Prostate gland (tissue), 2 donors: ENCODE results near the gene FAM184B. TPM values are rescaled to one million over a fixed set of nuclear protein-coding genes. Genes with fewer than 3 reads are reported as not detected.

Source experiments
- DNase-seq: peaks from one replicate; pipeline ENCODE4 v3.0.0-alpha.2; 2019; ENCODE audit warnings: low spot score
- H3K27ac ChIP-seq, 2 donors: fragments of 200-600 bp; sonication (generic); 2 replicates each; pipeline ENCODE4 v1.5.1; 2017 to 2019
- H3K27me3 ChIP-seq: fragments of 200-600 bp; sonication (generic); replicated peaks from 2 replicates; pipeline ENCODE4 v1.5.1; 2019; ENCODE audit not compliant: insufficient read depth
- H3K36me3 ChIP-seq, 2 donors: fragments of 200-600 bp; sonication (generic); 1 replicate in 1 of 2; 2 replicates in 1 of 2; pipeline versions ENCODE4 v1.5.1 to v1.8.1; 2017 to 2019
- H3K4me1 ChIP-seq: fragments of 200-600 bp; sonication (generic); replicated peaks from 2 replicates; pipeline ENCODE4 v1.5.1; 2019
- H3K4me3 ChIP-seq, 2 donors: fragments of 200-600 bp; sonication (generic); 2 replicates each; pipeline ENCODE4 v1.5.1; 2017 to 2019
- H3K9me3 ChIP-seq: fragments of 200-600 bp; sonication (generic); 2 replicates; pipeline ENCODE4 v1.5.1; 2017
- CTCF ChIP-seq, 4 experiments: fragments of 200-600 bp in 2 of 4; fragments of 450-650 bp in 2 of 4; sonication (generic) in 2 of 4; IDR thresholded peaks; 1 replicate in 3 of 4; 2 replicates in 1 of 4; pipeline ENCODE4 v1.5.1; 2016 to 2019; ENCODE audit warnings: antibody characterized with exemption in 4 of 4, mild to moderate bottlenecking in 2 of 4, moderate library complexity in 2 of 4
- POLR2A ChIP-seq: fragments of 450-650 bp; IDR thresholded peaks from one replicate; pipeline ENCODE4 v1.6.1; 2016; ENCODE audit warnings: antibody characterized with exemption, mild to moderate bottlenecking
- POLR2AphosphoS5 ChIP-seq: sonication (generic); formaldehyde crosslinking; IDR thresholded peaks from one replicate; pipeline ENCODE4 v1.6.1; 2017; ENCODE audit warnings: antibody characterized with exemption
- WGBS: methylation state at CpG from one replicate; pipeline ENCODE4 v1.1.5; 2018; 5-methylcytosine and 5-hydroxymethylcytosine counted together
- intact Hi-C: fragments of 100-400 bp; cut with DNase I; formaldehyde crosslinking; loops from one replicate; pipeline ENCODE4 v1.14.2; 2022
- total RNA-seq, 2 donors: library from RNA; depleted of rRNA; stranded (reverse); fragments of >200 nt; gene quantifications; one replicate each; pipeline ENCODE4 v1.1.0, GENCODE V29; 2016

Gene FAM184B
- total RNA-seq, 2 donors from 2014 or later, result 0.09 to 0.34 TPM

- TF ChIP-seq POLR2A (no peak), POLR2AphosphoS5 (no peak), CTCF (IDR thresholded peaks at IDR 0.05) (no peak)
- DNase-seq, result no peak
- Histone ChIP-seq H3K36me3 (no peaks in the 10 kb centered on the region), H3K27me3 (no peaks in the 10 kb centered on the region), H3K4me1 (no peaks in the 10 kb centered on the region), H3K27ac (no peak overlapping the region), H3K4me3 (no peak overlapping the region), H3K9me3 (no peaks in the 10 kb centered on the region)
- WGBS, result 82% methylated on average over 9 of the region's 9 CpGs
- intact Hi-C loops, result no loop called here
Observed at GRCh38 chr4:17657849-17658248, 123.6 kb downstream of the FAM184B start.

DNA sequence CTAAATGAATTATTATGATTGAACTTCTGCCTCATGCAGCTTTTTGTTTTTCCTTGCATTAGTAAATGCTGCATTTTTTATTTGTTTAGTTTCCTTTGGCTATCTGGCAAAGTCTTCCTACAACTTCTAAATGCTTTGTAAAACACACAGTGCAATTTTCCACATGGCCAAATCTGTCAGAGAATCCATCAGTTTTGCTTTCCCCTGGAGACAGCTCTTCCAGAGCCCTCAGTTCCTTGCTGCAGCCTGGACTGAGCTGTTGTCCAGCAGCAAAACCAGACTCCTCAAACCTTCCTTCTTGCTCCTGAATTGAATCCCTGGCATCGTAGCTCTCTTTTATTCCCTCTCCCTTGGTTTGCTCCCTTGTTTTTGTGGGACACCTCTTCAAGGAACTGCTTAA lies 124.3 kb downstream of the FAM184B start:
- Histone ChIP-seq H3K4me1 (no peaks in the 10 kb centered on the region), H3K9me3 (no peaks in the 10 kb centered on the region), H3K27ac (no peak overlapping the region), H3K4me3 (no peak overlapping the region), H3K36me3 (no peaks in the 10 kb centered on the region), H3K27me3 (no peaks in the 10 kb centered on the region)
- 83% methylated on average over 1 of the region's 1 CpG for WGBS
- no peak for DNase-seq
- TF ChIP-seq POLR2AphosphoS5 (no peak), POLR2A (no peak), CTCF (IDR thresholded peaks at IDR 0.05) (no peak)
- intact Hi-C loops, result no loop called here

GRCh38 chr4:17654701-17655100 lies 126.7 kb downstream of the FAM184B start:
- no peaks in the 10 kb centered on the region for H3K36me3 ChIP-seq
- H3K4me3 ChIP-seq, result no peak overlapping the region
- intact Hi-C loops, result no loop called here
- no peaks in the 10 kb centered on the region for H3K27me3 ChIP-seq
- 74% methylated on average over 8 of the region's 8 CpGs for WGBS
- no peak overlapping the region for H3K27ac ChIP-seq
- no peak for TF ChIP-seq CTCF (IDR thresholded peaks at IDR 0.05)
- TF ChIP-seq POLR2A, result no peak
- H3K9me3 ChIP-seq, result no peaks in the 10 kb centered on the region
- no peaks in the 10 kb centered on the region for H3K4me1 ChIP-seq
- no peak for DNase-seq

- Histone ChIP-seq H3K9me3 (no peaks in the 10 kb centered on the region), H3K4me3 (no peak overlapping the region), H3K27ac (no peak overlapping the region), H3K27me3 (no peaks in the 10 kb centered on the region), H3K36me3 (no peaks in the 10 kb centered on the region), H3K4me1 (no peaks in the 10 kb centered on the region)
- no peak for TF ChIP-seq CTCF (IDR thresholded peaks at IDR 0.05)
- TF ChIP-seq POLR2AphosphoS5, result no peak
- TF ChIP-seq POLR2A, result no peak
- WGBS, result 87% methylated on average over 2 of the region's 2 CpGs
- no peak for DNase-seq
- intact Hi-C loops, result no loop called here
Observed at GRCh38 chr4:17650406-17650805, 131.0 kb downstream of the FAM184B start.

- WGBS, result 89% methylated on average over 5 of the region's 5 CpGs
- intact Hi-C loops, result no loop called here
- no peak for DNase-seq
- no peaks in the 10 kb centered on the region for H3K36me3 ChIP-seq
- TF ChIP-seq POLR2A (no peak), CTCF (IDR thresholded peaks at IDR 0.05) (no peak), POLR2AphosphoS5 (no peak)
- H3K27me3 ChIP-seq, result no peaks in the 10 kb centered on the region
- H3K27ac ChIP-seq, result no peak overlapping the region
- H3K4me3 ChIP-seq, result no peak overlapping the region
- H3K9me3 ChIP-seq, result no peaks in the 10 kb centered on the region
- no peaks in the 10 kb centered on the region for H3K4me1 ChIP-seq
Observed at GRCh38 chr4:17647927-17648326, 133.5 kb downstream of the FAM184B start.
